C4-2B (cell line): Measurements from ENCODE around the gene MSANTD4.

Experiments
- CTCF ChIP-seq: fragments of 450-650 bp; conservative IDR thresholded peaks from 2 replicates; pipeline ENCODE4 v1.5.1; 2017; ENCODE audit warnings: mild to moderate bottlenecking
- ZFX ChIP-seq: fragments of 450-650 bp; IDR thresholded peaks from 2 replicates; pipeline ENCODE4 v1.6.1; 2017

GRCh38 chr11:105969756-105970155, 52.3 kb downstream of the MSANTD4 start:
- TF ChIP-seq CTCF: no peak
- TF ChIP-seq ZFX: no peak
